GM18858 (cell line): Measurements from ENCODE around the gene BCAP31.
A peak's percentile ranks its signal among the peaks of the same experiment; 100 is the strongest.

Experiments used
- ATAC-seq: cut with Tn5 transposase; IDR thresholded peaks from one replicate; pipeline ENCODE4 v1.9.1; 2021; ENCODE audit not compliant: unreplicated experiment

The BCAP31 gene

GRCh38 chrX:153724252-153725038 is at the start of gene BCAP31, which contains the start of gene ABCD1:
BCAP31 (minus strand) TSS chrX:153724387; CDS start chrX:153723244, 1,143 bp downstream.
ABCD1 (plus strand) TSS chrX:153724856; CDS start chrX:153725267, 411 bp downstream.
- peak; percentile 40 for ATAC-seq

DNA sequence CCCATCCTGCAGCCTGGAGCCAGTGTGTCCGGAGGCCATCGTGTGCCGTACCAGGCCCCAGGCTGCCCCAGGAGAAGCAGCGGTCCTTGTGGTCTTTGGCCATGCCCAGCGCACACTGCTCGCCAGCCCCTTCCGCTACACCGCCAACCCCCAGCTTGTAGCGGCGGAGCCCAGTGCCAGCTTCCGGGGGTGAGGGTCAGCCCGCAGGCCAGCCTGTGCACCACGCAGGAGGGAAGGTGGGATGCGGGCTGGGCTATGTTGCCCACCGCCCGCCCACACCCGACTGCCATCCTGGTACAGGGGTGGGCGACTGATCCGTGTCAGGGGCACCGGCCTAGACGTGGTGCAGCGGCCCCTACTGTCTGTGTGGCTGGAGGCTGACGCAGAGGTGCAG is 49.0 kb upstream of the BCAP31 start:
- no peak for ATAC-seq

DNA sequence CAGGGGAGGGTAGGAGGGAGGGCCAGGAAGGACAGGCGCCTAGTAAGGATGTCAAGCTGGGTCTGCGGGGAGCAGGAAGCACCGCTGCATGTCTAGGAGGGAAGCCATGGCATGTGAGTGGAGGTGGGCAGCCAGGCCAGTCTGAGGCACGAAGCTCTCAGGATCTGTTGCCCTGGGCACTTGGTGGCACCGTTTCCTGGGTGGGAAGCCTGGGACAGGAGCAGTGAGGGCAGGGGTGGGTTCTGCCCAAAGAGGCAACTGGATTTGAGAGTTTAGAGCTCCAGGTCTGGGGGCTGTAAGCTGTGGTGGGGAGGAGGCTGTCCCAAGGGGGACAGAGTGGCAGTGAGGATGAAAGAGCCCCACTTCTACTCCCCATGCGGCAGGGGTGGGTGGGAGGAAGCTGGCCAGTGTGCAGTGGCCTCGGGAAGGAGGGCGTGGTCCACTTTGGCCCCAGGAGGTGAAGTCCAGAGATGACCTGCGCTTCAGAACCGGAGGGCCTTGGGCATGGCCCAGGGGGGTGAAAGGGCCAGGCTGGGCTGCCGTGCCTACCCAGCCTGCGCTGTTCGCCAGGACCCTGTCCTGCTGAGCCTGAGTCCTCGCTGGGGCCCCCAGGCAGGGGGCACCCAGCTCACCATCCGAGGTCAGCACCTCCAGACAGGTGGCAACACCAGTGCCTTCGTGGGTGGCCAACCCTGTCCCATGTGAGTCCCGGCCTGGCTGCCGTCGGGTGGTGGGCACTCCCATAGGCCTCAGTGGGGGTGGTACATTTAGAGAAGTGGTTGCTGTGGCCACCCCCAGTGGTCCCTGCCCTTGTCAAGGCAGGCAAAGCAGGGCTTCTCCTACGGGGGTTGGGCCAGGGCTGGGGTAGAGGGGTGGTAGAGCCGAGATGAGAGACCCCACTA is 48.4 kb upstream of the BCAP31 start:
- no peak for ATAC-seq

GRCh38 chrX:153771415-153772315 is 47.5 kb upstream of the BCAP31 start:
- ATAC-seq = no peak

DNA sequence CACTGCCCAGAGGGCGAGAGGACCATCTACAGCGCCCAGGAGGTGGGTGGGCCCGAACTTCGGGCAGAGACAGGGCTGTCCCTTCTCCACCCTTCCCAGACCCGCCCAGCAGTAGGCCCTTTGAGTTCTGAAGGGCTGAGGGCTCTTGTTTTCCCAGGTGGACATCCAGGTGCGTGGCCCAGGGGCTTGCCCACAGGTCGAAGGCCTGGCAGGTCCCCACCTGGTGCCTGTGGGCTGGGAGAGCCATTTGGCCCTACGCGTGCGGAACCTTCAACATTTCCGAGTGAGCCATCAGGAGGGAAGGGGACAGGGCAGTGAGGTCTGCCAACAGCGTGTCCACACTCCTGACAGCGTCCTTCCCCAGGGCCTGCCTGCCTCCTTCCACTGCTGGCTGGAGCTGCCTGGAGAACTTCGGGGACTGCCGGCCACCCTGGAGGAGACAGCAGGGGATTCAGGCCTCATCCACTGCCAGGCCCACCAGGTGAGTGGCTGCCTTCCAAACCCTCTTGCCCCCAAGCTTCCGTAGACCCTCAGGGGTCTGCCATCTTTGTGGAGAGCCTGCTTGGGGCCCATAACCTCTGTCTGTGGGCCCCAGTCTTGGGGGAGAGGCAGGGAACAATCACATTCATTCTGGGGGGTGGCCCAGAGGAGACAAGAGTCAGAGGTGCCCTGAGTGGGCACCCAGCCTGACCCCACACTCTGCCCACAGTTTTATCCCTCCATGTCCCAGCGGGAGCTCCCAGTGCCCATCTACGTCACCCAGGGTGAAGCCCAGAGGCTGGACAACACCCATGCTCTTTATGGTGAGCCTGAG is 46.6 kb upstream of the BCAP31 start:
- no peak for ATAC-seq

- ATAC-seq = no peak
Measured at GRCh38 chrX:153769865-153770600, 45.8 kb upstream of the BCAP31 start.

- ATAC-seq = no peak
Measured at GRCh38 chrX:153769158-153769864, 45.1 kb upstream of the BCAP31 start.

GRCh38 chrX:153768311-153769157 is 44.3 kb upstream of the BCAP31 start:
- ATAC-seq = no peak

- no peak for ATAC-seq
Measured at GRCh38 chrX:153767674-153768055, 43.5 kb upstream of the BCAP31 start.

GRCh38 chrX:153766871-153767673 is 42.9 kb upstream of the BCAP31 start:
- ATAC-seq = no peak

DNA sequence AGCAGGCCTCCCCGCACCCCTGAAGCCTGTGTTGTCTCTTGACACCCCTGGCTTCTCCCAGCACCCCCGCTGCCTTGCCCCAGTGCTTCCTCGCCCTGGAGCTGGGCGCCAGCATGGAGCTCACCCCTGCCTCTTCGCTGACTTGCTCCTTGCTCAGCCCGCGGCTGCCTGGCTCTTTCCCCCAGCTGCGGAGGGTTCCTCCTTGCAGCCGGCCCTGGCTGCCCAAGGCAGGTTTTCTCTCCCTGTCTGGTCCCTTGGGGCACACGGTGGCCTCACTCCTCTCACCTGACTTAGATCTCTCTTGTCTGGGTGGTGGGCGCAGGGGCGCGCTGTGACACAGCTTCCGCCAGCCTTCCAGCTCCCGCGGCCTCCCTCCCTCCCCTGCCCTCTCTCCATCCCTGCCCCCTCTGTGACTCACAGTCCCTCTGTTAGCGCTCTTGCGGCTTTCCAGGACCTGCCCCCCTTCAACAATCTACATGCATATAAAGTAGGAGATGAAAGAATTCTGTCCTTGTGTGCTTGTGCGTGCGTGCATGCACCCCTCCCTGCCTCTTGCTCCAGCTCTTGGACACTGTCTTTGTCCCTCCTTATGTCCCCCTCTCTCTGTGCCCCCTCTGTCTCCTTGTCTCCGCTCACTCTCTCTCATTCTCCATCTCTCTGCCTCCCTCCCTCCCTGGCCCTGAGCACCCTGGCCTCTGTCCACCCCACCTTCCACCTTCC is 42.1 kb upstream of the BCAP31 start:
- no peak for ATAC-seq

- no peak for ATAC-seq
Measured at GRCh38 chrX:153765138-153766079, 41.2 kb upstream of the BCAP31 start.

DNA sequence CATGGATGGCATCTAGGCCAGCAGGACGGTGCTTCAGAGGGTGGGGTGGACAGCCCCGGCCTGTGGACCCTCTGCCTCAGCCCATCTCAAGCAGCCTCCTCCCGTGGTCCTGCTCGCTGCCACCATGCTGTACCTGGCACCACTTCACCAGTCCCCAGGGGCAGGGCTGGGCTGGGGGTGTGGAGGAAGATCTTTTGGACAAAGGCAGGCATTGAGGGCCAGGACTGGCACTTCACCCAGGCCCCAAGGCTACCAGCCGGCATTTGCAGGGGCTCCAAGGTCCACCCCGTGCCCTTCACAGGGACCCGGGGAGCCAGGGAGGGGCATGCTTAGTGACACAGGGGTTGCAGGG is 40.6 kb upstream of the BCAP31 start:
- ATAC-seq = no peak

- peak; percentile 60 for ATAC-seq
Measured at GRCh38 chrX:153763989-153764755, 40.0 kb upstream of the BCAP31 start, which contains the start of gene PLXNB3. PLXNB3 (plus strand) TSS chrX:153764249; CDS start chrX:153765536, 1,287 bp downstream.
